Measurements from ENCODE around the gene LNX1. TPM values are rescaled to one million over a fixed set of nuclear protein-coding genes. Genes with fewer than 3 reads are reported as not detected.

LNX1 gene
- total and polyA plus RNA-seq, 2 experiments from 2014 or later: 6.7 to 9.4 TPM

GRCh38 chr4:53592686-53593501 is 1.6 kb upstream of the LNX1 start:
- H3K27ac ChIP-seq: no peak overlapping the region
- H3K79me2 ChIP-seq (ENCODE audit: insufficient read depth): no peaks in the 10 kb centered on the region
- no peak for DNase-seq
- no peak overlapping the region for H3K9ac ChIP-seq
- peaks cover 3% of the 10 kb centered on the region; the same call in 1 of the 2 replicates for H3K9me2 ChIP-seq (ENCODE audit: insufficient read depth)
- no peaks in the 10 kb centered on the region for H3F3A ChIP-seq (ENCODE audit: insufficient read depth)
- in situ Hi-C loops (cut with MboI): loop anchor here (25.0 kb wide), 1 partner anchor 644 kb away; the partner anchor contains the start of gene PDGFRA
- TF ChIP-seq EZH2 (IDR thresholded peaks at IDR 0.05; ENCODE audit: insufficient read depth, poor library complexity, severe bottlenecking) (no peak), EZH2phosphoT487 (IDR thresholded peaks at IDR 0.05; ENCODE audit: insufficient read depth, low read depth) (no peak)
- H2AFZ ChIP-seq: no peak overlapping the region
- no peaks in the 10 kb centered on the region for H3K4me1 ChIP-seq (ENCODE audit: insufficient read depth)
- WGBS, 2 experiments (ENCODE audit: low coverage in 1 of 2, low lambda C conversion rate in 2 of 2, missing lambda C conversion rate in 2 of 2): 72 to 81% methylated on average over 15 to 20 of the region's 20 CpGs
- no peaks in the 10 kb centered on the region for H4K20me1 ChIP-seq (ENCODE audit: insufficient read depth)
- H3K36me3 ChIP-seq (ENCODE audit: low read depth): no peaks in the 10 kb centered on the region
- no peaks in the 10 kb centered on the region for H3K9me3 ChIP-seq (ENCODE audit: low read depth)
- H3K4me2 ChIP-seq (ENCODE audit: unreplicated experiment): no peak overlapping the region
- no peaks in the 10 kb centered on the region for H3K27me3 ChIP-seq (replicated peaks; ENCODE audit: insufficient read depth)
- no peak overlapping the region for H3K4me3 ChIP-seq

GRCh38 chr4:53592122-53592521 is 836 bp upstream of the LNX1 start:
- no peaks in the 10 kb centered on the region for H3F3A ChIP-seq (ENCODE audit: insufficient read depth)
- H3K4me1 ChIP-seq (ENCODE audit: insufficient read depth): no peaks in the 10 kb centered on the region
- no peak for DNase-seq
- H3K9ac ChIP-seq: no peak overlapping the region
- TF ChIP-seq EZH2 (IDR thresholded peaks at IDR 0.05; ENCODE audit: insufficient read depth, poor library complexity, severe bottlenecking) (no peak), EZH2phosphoT487 (IDR thresholded peaks at IDR 0.05; ENCODE audit: insufficient read depth, low read depth) (no peak)
- peaks cover 3% of the 10 kb centered on the region; the same call in 1 of the 2 replicates for H3K9me2 ChIP-seq (ENCODE audit: insufficient read depth)
- in situ Hi-C loops (cut with MboI): loop anchor here (25.0 kb wide), 1 partner anchor 645 kb away; the partner anchor contains the start of gene PDGFRA
- 74 to 77% methylated on average over 8 of the region's 8 CpGs for WGBS, 2 experiments (ENCODE audit: low coverage in 1 of 2, low lambda C conversion rate in 2 of 2, missing lambda C conversion rate in 2 of 2)
- no peak overlapping the region for H2AFZ ChIP-seq
- no peaks in the 10 kb centered on the region for H3K36me3 ChIP-seq (ENCODE audit: low read depth)
- no peak overlapping the region for H3K4me3 ChIP-seq
- H3K27me3 ChIP-seq (replicated peaks; ENCODE audit: insufficient read depth): no peaks in the 10 kb centered on the region
- H3K4me2 ChIP-seq (ENCODE audit: unreplicated experiment): no peak overlapping the region
- no peaks in the 10 kb centered on the region for H3K79me2 ChIP-seq (ENCODE audit: insufficient read depth)
- no peaks in the 10 kb centered on the region for H3K9me3 ChIP-seq (ENCODE audit: low read depth)
- H4K20me1 ChIP-seq (ENCODE audit: insufficient read depth): no peaks in the 10 kb centered on the region
- H3K27ac ChIP-seq: no peak overlapping the region

GRCh38 chr4:53590187-53590586 is 1.1 kb downstream of the LNX1 start:
- Histone ChIP-seq H3K4me3 (no peak overlapping the region), H2AFZ (no peak overlapping the region), H3K4me2 (ENCODE audit: unreplicated experiment) (no peak overlapping the region), H3K27me3 (replicated peaks; ENCODE audit: insufficient read depth) (no peaks in the 10 kb centered on the region), H3K27ac (no peak overlapping the region), H3F3A (ENCODE audit: insufficient read depth) (peaks cover 14% of the 10 kb centered on the region), H3K9me3 (ENCODE audit: low read depth) (no peaks in the 10 kb centered on the region), H3K9me2 (ENCODE audit: insufficient read depth) (no peaks in the 10 kb centered on the region; the same call in 1 of the 2 replicates), H3K4me1 (ENCODE audit: insufficient read depth) (peaks cover 16% of the 10 kb centered on the region), H3K79me2 (ENCODE audit: insufficient read depth) (no peaks in the 10 kb centered on the region), H3K36me3 (ENCODE audit: low read depth) (no peaks in the 10 kb centered on the region), H3K9ac (no peak overlapping the region), H4K20me1 (ENCODE audit: insufficient read depth) (no peaks in the 10 kb centered on the region)
- WGBS, 2 experiments (ENCODE audit: low coverage in 1 of 2, low lambda C conversion rate in 2 of 2, missing lambda C conversion rate in 2 of 2): 79 to 91% methylated on average over 2 of the region's 2 CpGs
- TF ChIP-seq EZH2 (IDR thresholded peaks at IDR 0.05; ENCODE audit: insufficient read depth, poor library complexity, severe bottlenecking) (no peak), EZH2phosphoT487 (IDR thresholded peaks at IDR 0.05; ENCODE audit: insufficient read depth, low read depth) (no peak)
- in situ Hi-C loops (cut with MboI): loop anchor here (25.0 kb wide), 1 partner anchor 647 kb away; the partner anchor contains the start of gene PDGFRA
- no peak for DNase-seq

GRCh38 chr4:53589511-53589910 is 1.8 kb downstream of the LNX1 start:
- DNase-seq: peak; percentile 9
- TF ChIP-seq EZH2phosphoT487 (IDR thresholded peaks at IDR 0.05; ENCODE audit: insufficient read depth, low read depth): no peak
- TF ChIP-seq EZH2 (IDR thresholded peaks at IDR 0.05; ENCODE audit: insufficient read depth, poor library complexity, severe bottlenecking): no peak
- Histone ChIP-seq H3K9me2 (ENCODE audit: insufficient read depth) (no peaks in the 10 kb centered on the region; the same call in 1 of the 2 replicates), H3F3A (ENCODE audit: insufficient read depth) (peaks cover 16% of the 10 kb centered on the region), H3K27me3 (replicated peaks; ENCODE audit: insufficient read depth) (no peaks in the 10 kb centered on the region), H3K9me3 (ENCODE audit: low read depth) (no peaks in the 10 kb centered on the region), H3K36me3 (ENCODE audit: low read depth) (no peaks in the 10 kb centered on the region), H3K4me2 (ENCODE audit: unreplicated experiment) (no peak overlapping the region), H2AFZ (no peak overlapping the region), H4K20me1 (ENCODE audit: insufficient read depth) (no peaks in the 10 kb centered on the region), H3K27ac (no peak overlapping the region), H3K79me2 (ENCODE audit: insufficient read depth) (no peaks in the 10 kb centered on the region), H3K9ac (no peak overlapping the region), H3K4me3 (no peak overlapping the region), H3K4me1 (ENCODE audit: insufficient read depth) (peaks cover 18% of the 10 kb centered on the region)
- in situ Hi-C loops (cut with MboI): loop anchor here (25.0 kb wide), 1 partner anchor 648 kb away; the partner anchor contains the start of gene PDGFRA
- 97 to 99% methylated on average over 2 of the region's 2 CpGs for WGBS, 2 experiments (ENCODE audit: low coverage in 1 of 2, low lambda C conversion rate in 2 of 2, missing lambda C conversion rate in 2 of 2)
